Measurements from ENCODE around the gene TIGD4. TPM values are rescaled to one million over a fixed set of nuclear protein-coding genes. Genes with fewer than 3 reads are reported as not detected.

The TIGD4 gene
- polyA plus RNA-seq, 3 donors: 1.9 to 2.2 (median 2.1) TPM

GRCh38 chr4:152734015-152734698 is 45.4 kb downstream of the TIGD4 start:
- no peak for DNase-seq (ENCODE audit: extremely low read depth in 1 of 11, low read depth in 9 of 11, low spot score in 4 of 11)

- DNase-seq (ENCODE audit: extremely low read depth in 1 of 11, low read depth in 9 of 11, low spot score in 4 of 11): no peak
These were observed 47.5 kb downstream of the TIGD4 start for GRCh38 chr4:152731997-152732396.

GRCh38 chr4:152729466-152729865 is 50.1 kb downstream of the TIGD4 start:
- DNase-seq (ENCODE audit: extremely low read depth in 1 of 11, low read depth in 9 of 11, low spot score in 4 of 11): no peak

GRCh38 chr4:152728343-152728742 is 51.2 kb downstream of the TIGD4 start:
- no peak for DNase-seq (ENCODE audit: extremely low read depth in 1 of 11, low read depth in 9 of 11, low spot score in 4 of 11)

- no peak for DNase-seq (ENCODE audit: extremely low read depth in 1 of 11, low read depth in 9 of 11, low spot score in 4 of 11)
These were observed 51.7 kb downstream of the TIGD4 start for GRCh38 chr4:152727784-152728183.

GRCh38 chr4:152724494-152724893 is 55.0 kb downstream of the TIGD4 start:
- no peak for DNase-seq (ENCODE audit: extremely low read depth in 1 of 11, low read depth in 9 of 11, low spot score in 4 of 11)

- no peak for DNase-seq (ENCODE audit: extremely low read depth in 1 of 11, low read depth in 9 of 11, low spot score in 4 of 11)
These were observed 56.3 kb downstream of the TIGD4 start for GRCh38 chr4:152723236-152723635.

- DNase-seq (ENCODE audit: extremely low read depth in 1 of 11, low read depth in 9 of 11, low spot score in 4 of 11): no peak
These were observed 59.6 kb downstream of the TIGD4 start for GRCh38 chr4:152719801-152720556.

Other genes starting within 250 kb of the TIGD4 start
- 10 to 100 TPM; 26.6 to 37.9 (median 37.7) TPM for gene FBXW7, start 243.6 kb downstream of the TIGD4 start, polyA plus RNA-seq (ENCODE audit: insufficient read length in 3 of 3)
- 1 to 10 TPM in 1 of 3 donors, under 1 TPM in 2; 0.33 to 1.4 (median 0.70) TPM for gene TMEM154, start 99.7 kb downstream of the TIGD4 start, polyA plus RNA-seq (ENCODE audit: insufficient read length in 3 of 3)
- gene ARFIP1, start 224 bp upstream of the TIGD4 start, polyA plus RNA-seq (ENCODE audit: insufficient read length in 3 of 3): 10 to 100 TPM; 39.3 to 45.6 (median 42.3) TPM
- 1 to 10 TPM; 3.8 to 4.9 (median 4.4) TPM for gene FHDC1, start 156.6 kb upstream of the TIGD4 start, polyA plus RNA-seq (ENCODE audit: insufficient read length in 3 of 3)